Natural killer cell treated with Interleukin-12 subunit alpha and Interleukin-12 subunit beta and Interleukin-15 and Interleukin-18, amount 100 ng/mL, for 72 hours (primary cell): ENCODE results near the gene UXS1. TPM values are rescaled to one million over a fixed set of nuclear protein-coding genes. Genes with fewer than 3 reads are reported as not detected.
"Not testable (repeated sequence)": the region's sequence is repeated elsewhere in the genome, so short reads cannot be mapped to it uniquely, and the experiment has no call there.

Experiments used
- ATAC-seq, 2 donors: fragments of 150-1000 bp; cut with Tn5 transposase in 1 of 2; sonication (Bioruptor Pico), chemical (Tn5 transposase) in 1 of 2; 2 replicates each; pipeline ENCODE4 v1.10.0; 2021
- DNase-seq: peaks from one replicate; pipeline ENCODE4 v3.0.0; 2022; ENCODE audit warnings: low spot score
- H3K27ac Mint-ChIP-seq, 2 donors: 1 replicate in 1 of 2; 2 replicates in 1 of 2; pipeline ENCODE4 v1.8.0; 2022; ENCODE audit warnings: mixed read lengths in 2 of 2, mild to moderate bottlenecking in 1 of 2, moderate library complexity in 1 of 2
- H3K27me3 Mint-ChIP-seq, 2 donors: 1 replicate in 1 of 2; 2 replicates in 1 of 2; pipeline ENCODE4 v1.8.0; 2022; ENCODE audit warnings: mixed read lengths in 2 of 2
- H3K36me3 Mint-ChIP-seq: one replicate; pipeline ENCODE4 v1.8.0; 2022; ENCODE audit warnings: mixed read lengths
- H3K4me1 Mint-ChIP-seq, 2 donors: 1 replicate in 1 of 2; 2 replicates in 1 of 2; pipeline ENCODE4 v1.8.0; 2022; ENCODE audit warnings: low read depth in 2 of 2, mixed read lengths in 2 of 2, mild to moderate bottlenecking in 1 of 2
- H3K4me3 Mint-ChIP-seq: one replicate; pipeline ENCODE4 v1.8.0; 2022; ENCODE audit warnings: mixed read lengths
- H3K9me3 Mint-ChIP-seq: 2 replicates; pipeline ENCODE4 v1.8.0; 2022; ENCODE audit warnings: mixed read lengths
- total RNA-seq, 2 donors: library from RNA; stranded (reverse); gene quantifications; one replicate each; pipeline ENCODE4 v1.2.3, GENCODE V29; 2022

Gene UXS1
- total RNA-seq, 2 donors from 2014 or later, result 104 to 116 TPM

- peak overlapping the region; percentile 79 for H3K4me3 Mint-ChIP-seq
- peak; percentile 85 to 88 for ATAC-seq
- peak; percentile 83 for DNase-seq
- H3K9me3 Mint-ChIP-seq, result peaks cover 3% of the 10 kb centered on the region
- peak overlapping the region; percentile 91 to 94 for H3K27ac Mint-ChIP-seq
- no peaks in the 10 kb centered on the region for H3K27me3 Mint-ChIP-seq
- peaks cover 67 to 72% of the 10 kb centered on the region in 2 donors for H3K4me1 Mint-ChIP-seq
- H3K36me3 Mint-ChIP-seq, result peaks cover 36% of the 10 kb centered on the region
Measured at GRCh38 chr2:106144621-106145331, 49.3 kb downstream of the UXS1 start.

- DNase-seq (no peak), ATAC-seq (no peak)
- H3K36me3 Mint-ChIP-seq, result peaks cover 31% of the 10 kb centered on the region
- H3K4me3 Mint-ChIP-seq, result peak overlapping the region; percentile 79
- H3K27ac Mint-ChIP-seq, result peak overlapping the region; percentile 91 to 94
- no peaks in the 10 kb centered on the region for H3K27me3 Mint-ChIP-seq
- H3K4me1 Mint-ChIP-seq, result peaks cover 67 to 74% of the 10 kb centered on the region in 2 donors
- H3K9me3 Mint-ChIP-seq, result peaks cover 3% of the 10 kb centered on the region
Measured at GRCh38 chr2:106143495-106144215, 50.4 kb downstream of the UXS1 start.

GRCh38 chr2:106142683-106143082 lies 51.4 kb downstream of the UXS1 start:
- DNase-seq (no peak), ATAC-seq (no peak)
- peak overlapping the region; percentile 91 to 94 for H3K27ac Mint-ChIP-seq
- no peaks in the 10 kb centered on the region for H3K27me3 Mint-ChIP-seq
- H3K4me3 Mint-ChIP-seq, result peak overlapping the region; percentile 58
- peaks cover 31% of the 10 kb centered on the region for H3K36me3 Mint-ChIP-seq
- peaks cover 3% of the 10 kb centered on the region for H3K9me3 Mint-ChIP-seq
- peaks cover 69 to 75% of the 10 kb centered on the region in 2 donors for H3K4me1 Mint-ChIP-seq

GRCh38 chr2:106140913-106141312 lies 53.2 kb downstream of the UXS1 start:
- DNase-seq (no peak), ATAC-seq (peak; percentile 38 to 64)
- peaks cover 60 to 61% of the 10 kb centered on the region in 2 donors for H3K4me1 Mint-ChIP-seq
- peaks cover 3% of the 10 kb centered on the region for H3K9me3 Mint-ChIP-seq
- peak overlapping the region; percentile 79 for H3K4me3 Mint-ChIP-seq
- H3K27ac Mint-ChIP-seq, result peak overlapping the region; percentile 87 to 96
- peaks cover 31% of the 10 kb centered on the region for H3K36me3 Mint-ChIP-seq
- no peaks in the 10 kb centered on the region for H3K27me3 Mint-ChIP-seq

GRCh38 chr2:106140113-106140512 lies 54.0 kb downstream of the UXS1 start:
- peaks cover 29% of the 10 kb centered on the region for H3K36me3 Mint-ChIP-seq
- H3K4me1 Mint-ChIP-seq, result peaks cover 56% of the 10 kb centered on the region in 2 donors
- H3K27ac Mint-ChIP-seq, result peak overlapping the region; percentile 87 to 96
- peaks cover 3% of the 10 kb centered on the region for H3K9me3 Mint-ChIP-seq
- no peak overlapping the region for H3K4me3 Mint-ChIP-seq
- no peaks in the 10 kb centered on the region for H3K27me3 Mint-ChIP-seq
- ATAC-seq (no peak), DNase-seq (no peak)

GRCh38 chr2:106139238-106139935 lies 54.7 kb downstream of the UXS1 start:
- Mint-ChIP-seq H3K4me1 (peaks cover 48 to 49% of the 10 kb centered on the region in 2 donors), H3K9me3 (peaks cover 3% of the 10 kb centered on the region), H3K27ac (peak overlapping the region; percentile 87 to 96), H3K4me3 (peak overlapping the region; percentile 51), H3K27me3 (no peaks in the 10 kb centered on the region), H3K36me3 (peaks cover 22% of the 10 kb centered on the region)
- no peak for DNase-seq
- ATAC-seq, result no peak

- ATAC-seq, result peak in 1 of 2 donors; percentile 35
- H3K4me3 Mint-ChIP-seq, result peak overlapping the region; percentile 51
- no peaks in the 10 kb centered on the region for H3K27me3 Mint-ChIP-seq
- DNase-seq, result no peak
- peak overlapping the region; percentile 87 to 96 for H3K27ac Mint-ChIP-seq
- H3K4me1 Mint-ChIP-seq, result peaks cover 41 to 44% of the 10 kb centered on the region in 2 donors
- H3K36me3 Mint-ChIP-seq, result peaks cover 19% of the 10 kb centered on the region
- H3K9me3 Mint-ChIP-seq, result peaks cover 3% of the 10 kb centered on the region
Measured at GRCh38 chr2:106138543-106139237, 55.4 kb downstream of the UXS1 start.

GRCh38 chr2:106137731-106138521 lies 56.2 kb downstream of the UXS1 start:
- ATAC-seq, result peak in 1 of 2 donors; percentile 33
- peak overlapping the region; percentile 87 to 96 for H3K27ac Mint-ChIP-seq
- H3K36me3 Mint-ChIP-seq, result peaks cover 16% of the 10 kb centered on the region
- DNase-seq, result no peak
- peaks cover 37 to 39% of the 10 kb centered on the region in 2 donors for H3K4me1 Mint-ChIP-seq
- H3K27me3 Mint-ChIP-seq, result no peaks in the 10 kb centered on the region
- H3K4me3 Mint-ChIP-seq, result peak overlapping the region; percentile 51
- peaks cover 3% of the 10 kb centered on the region for H3K9me3 Mint-ChIP-seq

- H3K4me1 Mint-ChIP-seq, result peaks cover 24 to 27% of the 10 kb centered on the region in 2 donors
- ATAC-seq, H3K27ac Mint-ChIP-seq, DNase-seq, H3K4me3 Mint-ChIP-seq, H3K27me3 Mint-ChIP-seq, H3K9me3 Mint-ChIP-seq: not testable (repeated sequence)
- peaks cover 13% of the 10 kb centered on the region for H3K36me3 Mint-ChIP-seq
Measured at GRCh38 chr2:106131192-106131591, 62.9 kb downstream of the UXS1 start.

- no peak for DNase-seq
- Mint-ChIP-seq H3K4me3 (no peak overlapping the region), H3K4me1 (peaks cover 27 to 28% of the 10 kb centered on the region in 2 donors), H3K27ac (no peak overlapping the region), H3K9me3 (no peaks in the 10 kb centered on the region), H3K27me3 (no peaks in the 10 kb centered on the region), H3K36me3 (peaks cover 13% of the 10 kb centered on the region)
- no peak for ATAC-seq
Measured at GRCh38 chr2:106130251-106130998, 63.7 kb downstream of the UXS1 start.

- peaks cover 27 to 30% of the 10 kb centered on the region in 2 donors for H3K4me1 Mint-ChIP-seq
- no peaks in the 10 kb centered on the region for H3K27me3 Mint-ChIP-seq
- no peak overlapping the region for H3K27ac Mint-ChIP-seq
- H3K9me3 Mint-ChIP-seq, result no peaks in the 10 kb centered on the region
- ATAC-seq, result no peak
- peaks cover 13% of the 10 kb centered on the region for H3K36me3 Mint-ChIP-seq
- no peak overlapping the region for H3K4me3 Mint-ChIP-seq
- DNase-seq, result no peak
Measured at GRCh38 chr2:106129592-106129991, 64.5 kb downstream of the UXS1 start.

GRCh38 chr2:106129150-106129549 lies 65.0 kb downstream of the UXS1 start:
- H3K9me3 Mint-ChIP-seq, result no peaks in the 10 kb centered on the region
- DNase-seq (peak; percentile 52), ATAC-seq (no peak)
- peaks cover 27 to 30% of the 10 kb centered on the region in 2 donors for H3K4me1 Mint-ChIP-seq
- no peaks in the 10 kb centered on the region for H3K27me3 Mint-ChIP-seq
- H3K27ac Mint-ChIP-seq, result peak overlapping the region in 1 of 2 donors; percentile 12
- no peak overlapping the region for H3K4me3 Mint-ChIP-seq
- peaks cover 13% of the 10 kb centered on the region for H3K36me3 Mint-ChIP-seq
